ENCODE measurements around the gene STYX. TPM values are rescaled to one million over a fixed set of nuclear protein-coding genes. Genes with fewer than 3 reads are reported as not detected.

Gene STYX
- total and polyA plus RNA-seq, 2 of the 4 experiments (the other 2 are of a cell fraction) = 5.8 to 7.5 TPM

DNA sequence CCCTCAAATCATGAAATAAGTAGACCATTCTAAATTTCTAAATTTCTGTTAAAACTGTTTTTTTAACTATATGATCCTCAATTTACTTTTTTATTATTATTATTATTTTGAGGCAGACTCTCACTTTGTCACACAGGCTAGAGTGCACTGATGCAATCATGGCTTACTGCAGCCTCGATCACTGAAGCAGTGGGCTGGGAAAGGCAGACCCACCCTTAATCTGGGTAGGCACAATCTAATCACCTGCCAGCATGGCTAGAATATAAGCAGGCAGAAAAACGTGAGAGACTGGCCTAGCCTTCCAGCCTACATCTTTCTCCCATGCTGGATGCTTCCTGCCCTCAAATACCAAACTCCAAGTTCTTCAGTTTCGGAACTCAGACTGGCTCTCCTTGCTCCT lies 36.9 kb upstream of the STYX start:
- dilution Hi-C loops (cut with HindIII; ENCODE audit: low sequenced_read_pairs, unreplicated experiment) = no loop called here
- BruUV-seq (replicated peaks) = no TSS peak

More for the DNA sequence above, 36.9 kb upstream of the STYX start:
- Histone ChIP-seq H3K27ac (ENCODE audit: insufficient read depth, low read length) (no peak overlapping the region), H3K9ac (ENCODE audit: low read depth, low read length) (no peak overlapping the region), H4K91ac (ENCODE audit: insufficient read depth, low read depth, low read length) (no peak overlapping the region), H3K4me2 (ENCODE audit: low read depth, low read length) (peak overlapping the region; percentile 39; the same call in 1 of the 2 replicates), H3K23ac (ENCODE audit: low read depth, low read length) (no peak overlapping the region), H2AFZ (replicated peaks; ENCODE audit: low read length, poor library complexity) (no peak overlapping the region), H2BK15ac (ENCODE audit: low read depth, low read length) (no peak overlapping the region), H3K79me1 (ENCODE audit: low read depth in 1 of 2, low read length in 2 of 2) (peaks cover 9 to 55% of the 10 kb centered on the region in 2 experiments), H3K4me3 (ENCODE audit: insufficient read depth, low read depth, low read length) (no peak overlapping the region), H2BK120ac (ENCODE audit: low read depth, low read length) (no peak overlapping the region), H4K8ac (ENCODE audit: low read depth in 2 of 2, low read length in 2 of 2) (no peak overlapping the region), H3K4ac (ENCODE audit: low read depth, low read length) (no peak overlapping the region), H3K9me3 (ENCODE audit: control insufficient read depth, insufficient read depth, low read length) (no peaks in the 10 kb centered on the region), H3K56ac (ENCODE audit: extremely low read depth, insufficient read depth, low read length) (no peak overlapping the region), H3K9me1 (ENCODE audit: insufficient read depth, low read length) (peaks cover 3% of the 10 kb centered on the region; the same call in 1 of the 2 replicates), H2BK5ac (ENCODE audit: low read depth, low read length, poor library complexity, severe bottlenecking) (no peak overlapping the region), H4K5ac (ENCODE audit: low read depth, low read length) (no peak overlapping the region), H2AK9ac (replicated peaks; ENCODE audit: low read depth, low read length, poor library complexity) (no peak overlapping the region), H3K36me3 (ENCODE audit: control insufficient read depth, insufficient read depth, low read length) (no peaks in the 10 kb centered on the region), H3K4me1 (ENCODE audit: control insufficient read depth, insufficient read depth, low read length) (peaks cover 2% of the 10 kb centered on the region), H4K20me1 (ENCODE audit: insufficient read depth, low read length) (peaks cover 38% of the 10 kb centered on the region), H3K14ac (replicated peaks; ENCODE audit: low read depth, low read length) (no peak overlapping the region), H2AK5ac (ENCODE audit: low read depth, low read length) (no peak overlapping the region), H2BK20ac (ENCODE audit: low read depth, low read length) (no peak overlapping the region), H3K18ac (ENCODE audit: low read depth, low read length) (no peak overlapping the region), H3K27me3 (ENCODE audit: control insufficient read depth, insufficient read depth, low read length) (no peaks in the 10 kb centered on the region)
- TF ChIP-seq, protein P1, sequence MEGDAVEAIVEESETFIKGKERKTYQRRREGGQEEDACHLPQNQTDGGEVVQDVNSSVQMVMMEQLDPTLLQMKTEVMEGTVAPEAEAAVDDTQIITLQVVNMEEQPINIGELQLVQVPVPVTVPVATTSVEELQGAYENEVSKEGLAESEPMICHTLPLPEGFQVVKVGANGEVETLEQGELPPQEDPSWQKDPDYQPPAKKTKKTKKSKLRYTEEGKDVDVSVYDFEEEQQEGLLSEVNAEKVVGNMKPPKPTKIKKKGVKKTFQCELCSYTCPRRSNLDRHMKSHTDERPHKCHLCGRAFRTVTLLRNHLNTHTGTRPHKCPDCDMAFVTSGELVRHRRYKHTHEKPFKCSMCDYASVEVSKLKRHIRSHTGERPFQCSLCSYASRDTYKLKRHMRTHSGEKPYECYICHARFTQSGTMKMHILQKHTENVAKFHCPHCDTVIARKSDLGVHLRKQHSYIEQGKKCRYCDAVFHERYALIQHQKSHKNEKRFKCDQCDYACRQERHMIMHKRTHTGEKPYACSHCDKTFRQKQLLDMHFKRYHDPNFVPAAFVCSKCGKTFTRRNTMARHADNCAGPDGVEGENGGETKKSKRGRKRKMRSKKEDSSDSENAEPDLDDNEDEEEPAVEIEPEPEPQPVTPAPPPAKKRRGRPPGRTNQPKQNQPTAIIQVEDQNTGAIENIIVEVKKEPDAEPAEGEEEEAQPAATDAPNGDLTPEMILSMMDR (conservative IDR thresholded peaks at IDR 0.05; ENCODE audit: low read depth, low read length) = no peak
- peak; percentile 13; the same call in 1 of the 2 replicates for TF ChIP-seq CEBPB (IDR thresholded peaks at IDR 0.05; ENCODE audit: low read depth, low read length)
- no peak for TF ChIP-seq ELK1 (IDR thresholded peaks at IDR 0.05; ENCODE audit: borderline replicate concordance, low read depth, low read length)
- no peak for TF ChIP-seq MXI1 (IDR thresholded peaks at IDR 0.05; ENCODE audit: borderline replicate concordance, low read depth, low read length)
- TF ChIP-seq CHD1 (IDR thresholded peaks at IDR 0.05; ENCODE audit: low read depth, low read length) = no peak
- TF ChIP-seq SMC3 (IDR thresholded peaks at IDR 0.05; ENCODE audit: low read depth, low read length) = no peak
- no peak for TF ChIP-seq POLR2A (IDR thresholded peaks at IDR 0.05; ENCODE audit: low read depth, low read length)
- TF ChIP-seq USF2 (IDR thresholded peaks at IDR 0.05; ENCODE audit: low read depth, low read length) = no peak
- POLR2A ChIA-PET (ENCODE audit: unreplicated experiment) = no interaction called here
- 100% methylated on average over 1 of the region's 3 CpGs; no CpG with 5 or more reads in 1 of the 2 experiments for WGBS, 2 experiments (ENCODE audit: extremely low coverage in 2 of 2, insufficient read length in 1 of 2)
- CTCF ChIA-PET = no interaction called here
- in situ Hi-C loops (cut with MboI; ENCODE audit: low sequenced_read_pairs) = loop anchor here (25.0 kb wide), 1 partner anchor 381 kb away; the partner anchor contains the start of gene PTGER2
- intact Hi-C loops (cut with micrococcal nuclease) = loop anchor here (5.0 kb wide), 2 partner anchors 381 to 396 kb away; partner anchors contain the start of gene PTGER2
- DNase-seq = no peak
- ATAC-seq (ENCODE audit: low read depth) = no peak
